Pulmonary artery endothelial cell (primary cell): ENCODE results near the gene CMIP. TPM values are rescaled to one million over a fixed set of nuclear protein-coding genes. Genes with fewer than 3 reads are reported as not detected.
"Not testable (repeated sequence)": the region's sequence is repeated elsewhere in the genome, so short reads cannot be mapped to it uniquely, and the experiment has no call there.

Experiments
- DNase-seq: peaks from one replicate; pipeline ENCODE4 v3.0.0-alpha.2; 2011; ENCODE audit warnings: low read depth, low spot score
- total RNA-seq: library from RNA; depleted of rRNA; stranded (reverse); fragments of >200 nt; gene quantifications from 2 replicates; pipeline ENCODE4 v1.2.3, GENCODE V29; 2014

Gene CMIP
- total RNA-seq, 1 donor from 2014 or later, result 30.1 TPM

DNA sequence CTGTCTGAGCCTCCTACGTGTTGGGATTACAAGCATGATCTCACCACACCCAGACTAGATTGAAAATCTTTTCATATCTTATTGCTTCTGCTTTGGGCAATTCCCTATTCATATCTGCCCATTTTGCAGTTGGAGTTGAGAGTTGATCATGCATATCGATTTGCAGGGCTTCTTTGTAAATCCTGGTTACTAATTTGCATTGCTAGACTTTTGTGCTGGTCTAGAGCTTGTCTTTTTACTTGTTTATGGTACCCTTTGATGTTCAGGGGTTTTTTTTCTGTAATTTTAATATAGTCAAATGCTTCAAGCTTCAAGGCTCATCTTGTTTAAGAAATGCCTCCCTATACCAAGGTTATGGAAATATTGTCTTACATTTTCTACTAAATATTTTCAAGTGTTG, 23.5 kb upstream of the CMIP start:
- DNase-seq, result no peak

DNA sequence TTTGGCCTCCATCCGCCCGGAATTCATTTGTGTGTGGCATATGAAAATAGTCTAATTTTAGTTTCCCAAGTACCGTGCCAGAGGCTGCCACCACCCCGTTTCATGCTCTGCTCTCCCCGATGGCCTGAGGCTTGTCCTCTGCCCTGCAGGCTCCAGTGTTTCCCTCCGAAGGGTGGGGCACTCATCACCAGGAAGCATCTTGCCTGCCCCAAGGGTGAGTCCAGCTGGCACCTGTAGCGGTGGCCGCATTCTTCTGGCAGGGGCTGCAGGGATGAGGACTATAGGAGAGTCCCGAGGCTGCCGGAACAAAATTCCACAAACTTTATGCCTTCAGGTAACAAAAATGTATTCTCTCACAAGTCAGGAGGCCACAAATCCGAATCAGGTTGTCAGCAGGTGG, 23.1 kb upstream of the CMIP start:
- DNase-seq, result no peak

DNA sequence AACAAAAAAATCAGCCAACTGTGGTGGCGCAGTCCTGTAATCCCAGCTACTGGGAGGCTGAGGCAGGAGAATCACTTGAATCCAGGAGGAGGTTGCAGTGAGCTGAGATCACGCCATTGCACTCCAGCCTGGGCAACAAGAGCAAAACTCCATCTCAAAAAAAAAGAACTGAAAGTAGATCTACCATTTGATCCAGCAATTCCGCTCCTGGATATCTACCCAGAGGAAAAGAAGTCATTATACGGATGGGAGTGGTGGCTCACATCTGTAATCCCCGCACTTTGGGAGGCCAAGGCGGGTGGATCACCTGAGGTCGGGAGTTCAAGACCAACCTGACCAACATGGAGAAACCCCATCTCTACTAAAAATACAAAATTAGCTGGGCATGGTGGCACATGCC, 22.5 kb upstream of the CMIP start:
- not testable (repeated sequence) for DNase-seq

DNA sequence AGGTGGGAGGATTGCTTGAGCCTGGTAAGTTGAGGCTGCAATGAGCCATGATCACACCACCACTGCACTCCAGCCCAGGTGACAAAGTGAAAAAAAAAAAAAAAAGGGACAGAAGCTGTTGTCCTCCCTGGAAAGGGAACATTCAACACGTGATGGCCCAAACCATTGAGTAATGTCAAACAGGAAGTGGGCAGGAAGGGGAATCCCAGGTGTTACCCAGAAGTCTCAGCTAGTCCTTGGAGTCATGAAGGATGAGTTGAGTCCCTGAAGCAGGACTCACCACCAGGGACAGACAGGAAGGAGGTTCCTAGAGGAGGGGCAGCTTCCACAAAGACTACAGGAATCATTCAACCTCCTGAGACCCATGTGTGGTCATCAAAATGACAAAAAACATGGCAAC, 19.8 kb upstream of the CMIP start:
- no peak for DNase-seq

DNA sequence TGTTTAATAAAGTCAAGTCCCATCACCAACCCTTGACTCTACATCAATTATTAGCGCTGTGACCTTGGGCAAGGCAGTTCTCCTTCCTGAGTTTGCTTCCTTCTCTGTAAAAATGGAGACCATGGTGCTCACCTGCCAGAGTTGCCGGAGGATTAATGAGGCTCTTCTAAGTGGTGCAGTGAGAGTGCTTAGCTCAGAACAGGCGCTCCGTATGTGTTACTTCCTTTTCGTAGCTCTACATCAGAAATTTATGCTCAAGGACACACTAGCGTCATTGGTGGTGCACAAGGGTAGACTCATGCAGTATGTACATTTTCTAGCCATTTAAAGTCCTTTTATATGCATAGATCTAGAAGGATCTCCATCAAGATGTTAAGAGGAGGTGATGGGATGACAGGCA, 17.4 kb upstream of the CMIP start:
- no peak for DNase-seq

DNA sequence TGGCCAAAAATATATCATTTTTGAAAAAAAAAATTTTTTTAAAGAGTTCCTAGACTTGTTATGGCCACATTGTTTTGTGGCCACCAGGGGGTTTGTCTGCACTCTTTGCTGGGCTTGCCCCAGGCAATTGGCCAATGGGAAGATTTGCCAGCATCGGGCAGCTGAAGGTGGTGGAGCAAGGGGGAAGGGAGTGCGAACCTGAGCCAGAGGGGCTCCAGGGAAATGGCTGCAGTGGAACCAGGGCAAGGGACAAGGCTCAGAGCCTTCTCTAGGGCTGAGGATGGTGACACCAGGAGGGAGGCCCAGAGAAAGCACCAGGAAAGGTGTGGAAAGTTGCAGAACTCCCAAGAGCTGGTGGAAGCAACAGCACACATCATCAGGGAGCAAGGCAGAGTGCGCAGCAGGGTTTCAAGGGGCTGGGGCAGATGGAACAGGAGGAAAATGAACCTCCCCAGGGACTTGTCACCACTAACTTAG, 15.5 kb upstream of the CMIP start:
- DNase-seq, result no peak

DNA sequence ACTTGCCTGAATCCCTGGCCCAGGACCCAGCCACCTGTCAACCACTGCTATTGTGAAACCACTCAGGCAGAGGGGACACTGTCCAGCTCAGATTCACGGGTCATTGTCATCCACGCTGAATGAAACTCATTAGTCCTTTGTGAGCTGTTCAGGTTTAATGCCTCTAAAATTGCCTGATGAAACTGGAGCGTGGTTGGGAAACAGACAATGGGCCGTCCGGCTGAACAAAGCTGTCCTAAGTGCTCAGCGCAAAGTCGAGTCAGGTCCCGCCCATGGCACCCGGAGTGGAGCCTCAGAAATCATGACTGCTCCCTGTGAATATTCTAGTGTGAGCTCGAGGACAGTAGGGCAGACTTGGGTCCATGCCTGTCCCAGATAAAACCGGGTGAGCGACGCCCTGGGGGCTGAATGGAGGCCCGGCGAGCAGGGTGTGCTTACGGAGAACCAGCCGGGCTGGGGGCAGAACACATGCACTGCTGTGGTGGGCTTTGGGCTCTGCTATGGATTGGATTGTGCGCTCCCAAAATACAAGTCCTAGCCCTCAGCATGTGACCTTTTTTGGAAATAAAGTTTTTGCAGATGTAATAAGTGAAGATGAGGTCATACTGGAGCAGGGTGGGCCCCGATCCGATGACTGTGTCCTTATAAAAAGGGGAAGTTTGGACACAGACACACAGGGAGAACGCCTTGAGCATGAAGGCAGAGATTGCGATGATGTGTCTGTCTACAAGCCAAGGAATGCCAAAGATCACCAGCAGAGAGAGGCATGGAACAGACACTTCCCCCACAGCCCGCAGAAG, 12.9 kb upstream of the CMIP start:
- DNase-seq, result no peak

DNA sequence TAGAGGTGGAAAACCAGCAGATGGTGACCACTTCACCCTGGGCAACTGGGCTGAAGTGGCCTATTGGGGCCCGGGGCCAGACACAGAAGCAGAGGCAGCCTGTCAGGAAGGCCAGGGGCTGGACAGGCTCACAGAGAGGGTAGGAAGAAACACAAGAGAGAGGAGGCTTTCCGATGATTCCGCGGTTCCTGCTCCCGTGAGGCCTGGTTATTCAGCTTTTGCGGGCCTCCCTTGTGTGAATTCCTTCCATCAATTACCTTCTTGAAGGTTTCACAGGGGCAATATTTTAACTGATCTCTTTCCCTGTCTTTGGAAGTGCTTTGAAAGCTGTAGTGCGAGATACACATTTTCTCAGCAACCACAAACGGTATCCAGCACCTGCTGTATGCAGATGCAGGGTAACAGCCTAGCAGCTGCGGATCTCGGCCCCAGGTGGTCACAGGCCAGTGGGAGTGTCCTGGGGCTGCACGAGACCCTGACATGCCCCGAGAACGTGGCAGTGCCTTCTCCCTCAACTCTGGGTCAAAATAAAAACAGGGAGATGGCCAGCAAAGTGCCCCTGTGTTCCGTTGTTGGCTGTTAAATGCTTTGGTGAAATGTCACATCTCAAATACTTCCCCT, 11.6 kb upstream of the CMIP start:
- no peak for DNase-seq

DNA sequence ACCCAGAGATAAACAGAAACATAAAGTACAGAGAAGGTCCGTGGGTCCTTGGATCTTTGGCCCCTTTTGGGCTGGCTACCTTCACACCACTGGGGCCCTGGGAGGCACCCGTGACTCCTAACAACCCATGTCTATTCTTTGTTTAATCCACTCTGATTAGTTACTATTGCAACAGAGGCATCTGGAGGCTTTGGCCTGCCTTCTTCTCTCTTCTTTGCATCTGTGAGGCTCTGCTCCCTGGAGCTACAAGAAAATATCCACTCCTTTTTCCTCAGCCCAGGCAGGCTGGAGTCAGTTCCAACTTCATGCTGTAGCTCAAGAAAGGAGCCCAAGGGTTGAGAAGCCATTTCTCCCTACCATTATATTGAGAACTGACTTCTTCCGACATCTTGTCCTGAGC, 9.5 kb upstream of the CMIP start:
- no peak for DNase-seq

DNA sequence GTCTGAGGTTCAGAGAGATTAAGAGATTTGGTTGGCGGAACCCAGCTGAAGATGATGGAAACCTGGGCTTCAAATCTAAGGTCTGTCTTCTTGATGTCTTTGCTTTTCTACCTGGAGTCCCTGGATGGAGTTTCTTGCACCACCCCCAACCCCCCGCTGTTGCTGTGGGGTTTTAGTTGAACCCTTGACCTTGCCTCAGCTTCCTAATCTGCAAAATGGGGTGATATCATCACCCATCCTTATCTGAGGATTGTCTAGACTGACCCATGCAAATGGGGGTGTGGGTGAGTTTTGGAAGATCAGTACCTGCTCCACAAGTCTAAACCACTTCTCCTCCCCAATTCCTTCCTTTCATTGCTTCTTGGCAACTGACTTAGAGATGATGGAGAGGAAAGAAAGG, 9.0 kb upstream of the CMIP start:
- no peak for DNase-seq

DNA sequence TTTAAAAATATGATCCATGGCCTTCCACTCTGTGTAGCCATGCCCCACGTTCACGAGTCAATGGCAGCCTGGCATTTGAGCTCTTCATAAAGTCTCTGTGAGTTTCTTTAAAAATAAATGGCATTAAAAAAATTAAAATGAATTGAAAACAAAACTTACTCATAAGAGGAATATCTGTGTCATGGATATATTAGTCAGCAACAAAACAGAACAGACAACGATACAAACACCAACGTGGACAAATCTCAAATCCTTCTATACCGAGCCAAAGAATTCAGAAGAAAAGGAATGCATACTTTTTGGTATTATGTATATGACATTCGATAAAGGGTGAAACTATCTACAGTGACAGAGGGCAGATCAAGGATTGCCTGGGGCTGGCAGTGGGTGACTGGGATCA, 8.2 kb upstream of the CMIP start:
- DNase-seq, result no peak

DNA sequence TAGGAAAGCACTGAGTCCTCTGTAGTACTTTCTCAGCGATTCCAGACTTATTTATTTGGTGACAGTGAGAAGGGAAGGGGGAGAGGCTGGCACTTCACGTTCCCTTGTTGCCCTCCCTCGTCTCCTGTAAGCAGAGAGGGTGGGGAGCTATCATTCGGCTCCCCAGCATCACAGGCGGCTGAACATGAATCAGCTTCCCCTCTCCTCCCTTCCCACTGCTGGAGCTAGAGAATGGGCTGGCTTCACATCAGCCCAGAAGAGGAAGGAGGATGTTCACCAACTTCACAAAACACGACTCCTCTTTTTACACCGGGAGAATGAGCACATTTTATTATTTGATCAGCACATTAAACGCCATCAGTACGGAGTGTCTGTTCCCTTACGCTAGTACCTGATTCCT, 6.7 kb upstream of the CMIP start:
- DNase-seq, result no peak

DNA sequence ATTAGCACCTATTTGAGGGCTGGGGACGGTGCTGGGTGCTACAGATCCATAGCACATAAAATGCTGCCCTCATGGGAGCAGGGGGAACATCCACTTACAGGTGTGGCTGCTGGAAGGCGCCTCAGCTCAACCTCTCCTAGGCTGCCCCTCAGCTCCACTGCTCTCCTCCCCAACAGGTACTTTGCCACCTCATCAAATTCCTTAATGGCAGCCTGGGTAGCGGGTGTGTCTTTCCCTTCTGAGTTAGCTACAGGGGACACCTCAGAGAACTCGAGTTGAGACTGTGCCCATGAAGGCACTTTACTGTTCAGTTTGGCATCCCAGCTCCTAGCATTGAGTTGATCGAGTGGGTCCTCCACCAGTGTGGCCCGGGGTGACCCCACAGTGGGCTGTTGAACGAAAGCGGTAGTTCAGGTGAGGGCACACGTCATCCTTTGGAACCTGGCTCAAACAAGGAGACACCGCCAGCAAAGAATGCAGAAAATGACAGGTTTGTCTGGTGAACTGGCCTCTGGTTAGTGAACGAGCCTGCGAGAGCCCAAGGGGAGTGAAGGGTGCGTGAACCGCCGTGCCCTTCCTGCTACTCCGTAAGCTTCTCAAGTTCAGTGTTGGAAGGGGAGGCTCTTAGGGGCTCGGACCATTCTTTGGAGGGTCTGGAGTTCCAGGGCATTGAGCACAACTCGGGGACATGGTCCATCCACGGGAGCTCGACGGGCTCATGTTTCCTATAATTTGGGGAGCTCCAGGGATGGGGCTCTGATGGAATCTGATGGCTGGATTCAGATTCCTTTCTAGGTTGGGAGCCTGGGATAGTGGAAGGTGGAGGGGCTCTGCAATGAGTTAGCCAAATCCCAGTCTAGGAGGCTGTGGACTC, 3.5 kb upstream of the CMIP start:
- DNase-seq, result no peak

DNA sequence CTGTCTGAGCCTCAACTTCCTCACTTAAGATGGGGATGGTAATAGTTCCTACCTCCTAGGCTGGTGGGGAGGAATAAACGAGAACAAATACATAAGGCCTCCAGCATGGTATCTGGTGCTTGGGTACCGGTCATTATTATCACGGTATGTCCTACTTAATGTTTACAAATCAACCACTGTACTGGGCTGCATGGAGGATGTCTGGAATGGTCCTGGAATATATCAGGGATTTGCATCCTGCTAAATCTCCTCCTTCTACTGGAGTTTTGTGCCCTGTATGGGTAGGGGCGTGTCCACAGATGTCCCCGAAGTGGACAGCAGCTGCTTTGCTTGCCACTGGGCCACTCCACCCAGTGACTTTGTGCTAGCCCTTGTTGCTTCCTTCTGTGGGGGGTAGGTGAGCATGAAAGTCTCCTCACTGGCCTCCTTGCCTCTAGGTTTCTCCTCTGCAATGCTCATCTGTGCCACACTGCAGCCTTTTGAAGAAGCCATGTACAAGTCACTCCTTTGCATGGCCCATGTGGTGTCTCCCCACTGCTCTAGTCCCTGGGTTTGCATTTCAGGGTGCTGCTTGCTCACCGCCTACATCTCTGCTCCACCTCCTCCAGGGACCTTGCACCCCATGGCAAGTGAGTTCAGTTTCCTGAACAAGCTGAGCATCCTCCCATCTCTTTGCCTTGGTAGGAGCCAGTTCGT, 2.2 kb upstream of the CMIP start:
- DNase-seq, result no peak

DNA sequence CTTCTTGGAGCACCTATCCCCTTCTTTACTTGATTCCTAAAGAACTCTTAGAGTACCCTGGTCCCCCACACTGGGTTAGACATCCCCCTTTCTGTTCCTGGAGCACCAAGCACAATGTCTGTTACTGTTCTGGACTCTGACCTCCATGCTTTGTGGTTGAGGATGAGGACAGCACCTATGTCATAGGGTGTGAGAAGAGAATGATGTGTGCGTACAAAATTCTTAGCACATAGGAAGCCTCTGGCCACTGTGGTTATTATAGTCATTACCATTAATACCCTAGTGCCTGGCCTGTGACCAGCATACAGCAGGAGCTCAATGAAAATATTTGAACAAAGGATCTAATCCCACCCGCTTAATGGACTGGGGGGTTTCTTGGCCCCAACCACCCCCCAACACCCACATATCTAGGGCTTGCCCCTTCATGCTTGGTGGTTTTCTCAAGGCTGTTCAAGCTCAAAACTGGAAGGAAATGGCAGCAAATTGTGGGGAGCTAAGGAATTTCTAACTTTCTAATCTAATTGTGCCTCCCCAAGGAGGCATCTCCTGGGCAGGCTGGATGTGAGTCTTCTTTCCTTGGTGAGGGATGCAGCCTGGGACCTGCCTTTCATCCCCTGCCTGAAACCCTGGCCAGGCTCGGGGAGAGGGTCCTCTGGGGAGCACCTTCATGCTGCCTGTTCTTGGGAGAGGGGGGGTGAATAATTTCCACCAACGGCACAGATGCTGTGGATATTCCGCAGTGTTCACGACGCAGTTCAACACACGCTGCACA, 1.5 kb upstream of the CMIP start:
- DNase-seq, result no peak

DNA sequence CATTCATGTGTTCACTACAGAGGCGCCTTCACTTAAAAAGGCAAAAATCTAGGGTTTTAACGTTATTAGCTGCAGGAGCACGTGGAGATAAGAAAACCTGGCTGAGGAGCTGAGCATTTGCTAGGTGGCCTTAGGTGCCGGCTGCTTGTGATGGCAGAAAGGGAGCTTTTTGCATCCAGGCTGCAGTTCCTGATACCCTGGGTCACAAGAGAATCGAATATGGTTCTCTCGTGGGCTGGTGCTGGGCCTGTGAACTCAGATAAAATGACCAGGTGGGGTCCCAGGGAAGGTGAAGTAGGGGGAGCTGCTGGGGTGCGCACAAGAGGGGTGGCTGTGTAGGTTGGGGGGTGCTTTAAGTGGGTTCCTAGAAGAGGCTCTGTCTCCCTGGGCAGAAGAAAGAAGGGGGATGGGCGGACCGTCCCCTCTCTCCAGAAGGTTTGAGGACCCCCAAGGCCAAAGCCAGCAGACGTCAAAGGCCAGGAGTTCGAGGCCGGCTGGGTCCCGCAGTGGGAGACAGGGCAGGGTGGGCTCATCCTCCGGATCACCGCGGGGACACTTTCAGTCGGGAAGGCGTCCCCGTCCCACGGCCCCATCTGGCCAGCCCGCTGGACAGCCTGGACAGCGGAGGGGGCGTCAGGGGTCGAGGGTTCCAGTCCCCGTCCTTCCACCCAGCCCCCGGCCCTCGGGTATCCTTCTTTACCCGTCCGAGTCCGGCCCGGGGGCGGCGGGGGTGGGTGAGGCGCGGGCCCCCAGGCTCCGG, 740 bp upstream of the CMIP start:
- no peak for DNase-seq

DNA sequence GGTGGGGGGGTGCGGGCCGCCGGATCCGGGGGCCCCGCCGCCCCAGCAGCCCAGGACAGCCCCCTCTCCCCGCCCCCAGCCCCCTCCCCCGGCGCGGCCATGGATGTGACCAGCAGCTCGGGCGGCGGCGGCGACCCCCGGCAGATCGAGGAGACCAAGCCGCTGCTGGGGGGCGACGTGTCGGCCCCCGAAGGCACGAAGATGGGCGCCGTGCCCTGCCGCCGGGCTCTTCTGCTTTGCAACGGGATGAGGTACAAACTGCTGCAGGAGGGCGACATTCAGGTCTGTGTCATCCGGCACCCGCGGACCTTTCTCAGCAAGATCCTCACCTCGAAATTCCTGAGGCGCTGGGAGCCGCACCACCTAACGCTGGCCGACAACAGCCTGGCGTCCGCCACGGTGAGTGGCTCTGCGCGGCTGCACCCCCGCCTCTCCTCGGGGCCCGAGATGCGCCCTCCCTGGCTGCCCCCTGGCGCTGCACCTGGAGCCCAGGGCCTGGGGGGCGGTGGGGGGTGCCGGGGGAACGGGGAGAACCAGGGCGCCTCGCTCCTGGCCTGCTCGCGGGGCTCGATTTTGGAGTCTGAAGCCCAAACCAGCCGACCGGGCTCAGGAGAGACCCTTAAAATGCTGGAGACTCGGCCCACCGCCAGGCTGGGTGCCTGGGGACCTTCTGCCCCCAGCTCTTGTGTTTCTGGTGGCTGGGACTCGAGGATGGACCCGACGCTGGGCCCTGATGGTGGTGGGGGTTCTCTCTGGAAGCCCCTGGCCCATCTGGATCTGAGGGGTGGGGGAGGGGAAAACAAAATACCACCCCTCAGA, 744 bp downstream of the CMIP start:
- no peak for DNase-seq

DNA sequence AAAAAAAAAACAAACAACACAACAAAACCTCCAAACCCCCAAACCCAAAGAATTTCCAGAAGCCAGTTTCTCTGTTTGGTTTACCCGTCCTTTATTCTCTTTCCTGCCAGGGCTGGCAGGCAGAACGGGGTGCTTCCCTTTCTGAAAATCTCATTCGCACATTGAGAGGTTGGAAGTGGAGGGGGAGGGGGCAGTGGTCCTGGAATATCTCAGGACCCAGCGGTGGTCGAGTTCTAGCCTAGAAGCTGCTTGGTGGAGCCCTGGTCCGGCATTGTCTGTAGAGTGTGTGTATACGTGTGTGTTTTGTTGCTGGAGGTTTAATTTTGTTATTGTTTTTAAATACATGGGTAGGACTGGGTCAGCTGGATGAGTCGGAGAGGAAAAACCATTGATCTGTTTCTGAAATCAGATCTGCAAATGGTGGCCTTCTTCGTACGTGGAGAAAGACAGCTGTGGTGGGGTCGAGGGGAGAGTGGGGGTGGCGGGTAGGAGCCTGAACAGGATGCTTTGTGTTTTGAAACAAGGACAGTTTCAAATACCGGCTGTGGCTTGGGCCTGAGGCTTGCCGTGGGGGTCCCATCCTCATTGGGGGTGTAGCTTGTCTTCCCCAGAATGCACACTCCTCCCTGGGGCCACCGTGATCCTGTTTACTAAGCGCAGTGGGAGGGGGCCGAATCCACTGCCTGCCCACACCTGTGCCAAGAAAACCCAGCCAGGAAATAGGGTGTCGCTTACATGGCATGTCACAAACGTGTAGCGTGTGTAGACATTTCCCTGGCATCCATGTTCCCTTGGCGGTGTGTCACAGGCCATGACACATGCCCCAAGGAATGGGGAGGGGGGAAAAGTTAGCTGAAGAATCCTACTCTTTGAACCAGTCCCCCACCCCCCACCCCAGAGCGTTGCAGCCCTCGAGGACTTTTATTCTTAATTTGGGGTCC, 1.6 kb downstream of the CMIP start:
- no peak for DNase-seq
